Medulla oblongata (tissue), 1 donor: ENCODE data around the gene LAS1L.
"Not testable (repeated sequence)": the region's sequence is repeated elsewhere in the genome, so short reads cannot be mapped to it uniquely, and the experiment has no call there.

Source experiments
- DNase-seq: peaks from one replicate; pipeline ENCODE4 v3.0.0-alpha.2; 2015; ENCODE audit errors: extremely low spot score

LAS1L gene

GRCh38 chrX:65534450-65535292 lies at the start of gene LAS1L:
Gene LAS1L, minus strand, starts transcription at chrX:65534787. Its CDS starts 72 bp downstream, at chrX:65534715.
- DNase-seq, result peak; percentile 94

- DNase-seq, result no peak
Observed at GRCh38 chrX:65582450-65583082, 48.0 kb upstream of the LAS1L start.

- peak; percentile 81 for DNase-seq
Observed at GRCh38 chrX:65581661-65582339, 47.2 kb upstream of the LAS1L start.

GRCh38 chrX:65578346-65578745 lies 43.8 kb upstream of the LAS1L start:
- DNase-seq, result no peak

- no peak for DNase-seq
Observed at GRCh38 chrX:65576160-65576559, 41.6 kb upstream of the LAS1L start.

GRCh38 chrX:65575022-65575421 lies 40.4 kb upstream of the LAS1L start:
- DNase-seq, result no peak

- no peak for DNase-seq
Observed at GRCh38 chrX:65574356-65574755, 39.8 kb upstream of the LAS1L start.

GRCh38 chrX:65572971-65573370 lies 38.4 kb upstream of the LAS1L start:
- DNase-seq, result no peak

- DNase-seq, result not testable (repeated sequence)
Observed at GRCh38 chrX:65562850-65563249, 28.3 kb upstream of the LAS1L start.

- no peak for DNase-seq
Observed at GRCh38 chrX:65551489-65552339, 17.1 kb upstream of the LAS1L start.

- no peak for DNase-seq
Observed at GRCh38 chrX:65551086-65551485, 16.5 kb upstream of the LAS1L start.

GRCh38 chrX:65545456-65545855 lies 10.9 kb upstream of the LAS1L start:
- no peak for DNase-seq

GRCh38 chrX:65537229-65537628 lies 2.6 kb upstream of the LAS1L start:
- DNase-seq, result no peak

GRCh38 chrX:65536291-65536690 lies 1.7 kb upstream of the LAS1L start:
- no peak for DNase-seq

- no peak for DNase-seq
Observed at GRCh38 chrX:65532016-65532415, 2.6 kb downstream of the LAS1L start.

- peak; percentile 13 for DNase-seq
Observed at GRCh38 chrX:65528705-65529340, 5.8 kb downstream of the LAS1L start.

- DNase-seq, result no peak
Observed at GRCh38 chrX:65528293-65528692, 6.3 kb downstream of the LAS1L start.

GRCh38 chrX:65524139-65524538 lies 10.4 kb downstream of the LAS1L start:
- DNase-seq, result no peak

GRCh38 chrX:65522739-65523372 lies 11.7 kb downstream of the LAS1L start:
- DNase-seq, result no peak

- not testable (repeated sequence) for DNase-seq
Observed at GRCh38 chrX:65519530-65519929, 15.1 kb downstream of the LAS1L start.

GRCh38 chrX:65518980-65519379 lies 15.6 kb downstream of the LAS1L start:
- DNase-seq, result peak; percentile 4
